ENCODE measurements around the gene JAML.

Gene JAML

DNA sequence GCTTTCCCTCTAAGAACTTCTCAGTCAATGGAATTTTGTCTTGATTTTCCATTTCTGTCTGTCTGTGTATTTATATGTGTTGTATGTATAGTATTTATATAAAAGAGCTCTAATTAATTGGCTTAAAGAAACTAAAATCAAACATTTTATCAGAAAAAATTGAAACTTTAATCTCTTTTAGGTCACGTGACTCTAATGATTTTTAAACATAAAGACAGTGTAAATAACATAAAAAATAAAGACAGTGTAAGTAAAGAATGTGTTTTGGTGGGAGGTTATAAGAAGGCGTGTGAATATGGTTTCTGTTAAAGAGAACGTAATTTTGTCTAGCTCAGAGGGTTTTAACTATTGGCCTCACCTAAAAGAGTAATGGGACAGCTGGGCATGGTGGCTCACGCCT lies 2.4 kb downstream of the JAML start:
- DNase-seq (ENCODE audit: insufficient read length, low spot score) (no peak), FAIRE-seq (no peak)

GRCh38 chr11:118221419-118221818 lies 3.4 kb downstream of the JAML start:
- TF ChIP-seq TAF1 (IDR thresholded peaks at IDR 0.05; ENCODE audit: low read depth, low read length) (no peak), POLR2AphosphoS5 (IDR thresholded peaks at IDR 0.05; ENCODE audit: low read depth, low read length) (no peak), PAX5 (IDR thresholded peaks at IDR 0.05; ENCODE audit: insufficient read depth, low read length, severe bottlenecking) (no peak), POLR2A (IDR thresholded peaks at IDR 0.05; ENCODE audit: low read depth, low read length) (no peak), POU2F2 (IDR thresholded peaks at IDR 0.05; ENCODE audit: low read depth, low read length) (no peak), SPI1 (IDR thresholded peaks at IDR 0.05; ENCODE audit: low read depth, low read length) (no peak)
- DNase-seq (ENCODE audit: insufficient read length, low spot score) (no peak), FAIRE-seq (no peak)

More for the DNA sequence above, 2.4 kb downstream of the JAML start:
- TF ChIP-seq POU2F2 (IDR thresholded peaks at IDR 0.05; ENCODE audit: low read depth, low read length) (no peak), TAF1 (IDR thresholded peaks at IDR 0.05; ENCODE audit: low read depth, low read length) (no peak), POLR2AphosphoS5 (IDR thresholded peaks at IDR 0.05; ENCODE audit: low read depth, low read length) (no peak), POLR2A (IDR thresholded peaks at IDR 0.05; ENCODE audit: low read depth, low read length) (no peak), PAX5 (IDR thresholded peaks at IDR 0.05; ENCODE audit: insufficient read depth, low read length, severe bottlenecking) (no peak), SPI1 (IDR thresholded peaks at IDR 0.05; ENCODE audit: low read depth, low read length) (no peak)

DNA sequence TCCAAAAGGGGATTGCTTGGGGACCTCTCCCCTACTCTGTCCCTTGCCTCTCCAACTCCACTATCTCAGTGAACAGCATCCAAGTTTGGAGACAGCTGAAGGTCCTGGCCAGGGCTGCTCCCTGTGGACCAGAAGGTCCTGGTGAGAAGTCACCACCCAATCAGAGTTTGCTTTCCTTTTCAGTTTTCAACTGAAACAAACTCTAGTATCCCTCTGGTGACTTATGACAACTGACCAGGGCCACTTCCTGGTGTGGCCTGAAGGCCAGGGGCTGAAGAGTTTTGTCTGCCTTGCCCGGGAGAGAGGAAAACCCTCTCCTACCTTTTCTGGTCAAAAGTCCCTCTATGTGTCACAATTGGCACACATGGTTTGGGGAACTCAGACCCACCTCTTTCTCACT lies 5.1 kb downstream of the JAML start:
- FAIRE-seq (peak; percentile 16), DNase-seq (ENCODE audit: insufficient read length, low spot score) (no peak)
- TF ChIP-seq POLR2AphosphoS5 (IDR thresholded peaks at IDR 0.05; ENCODE audit: low read depth, low read length) (no peak), PAX5 (IDR thresholded peaks at IDR 0.05; ENCODE audit: insufficient read depth, low read length, severe bottlenecking) (no peak), TAF1 (IDR thresholded peaks at IDR 0.05; ENCODE audit: low read depth, low read length) (no peak), SPI1 (IDR thresholded peaks at IDR 0.05; ENCODE audit: low read depth, low read length) (no peak), POU2F2 (IDR thresholded peaks at IDR 0.05; ENCODE audit: low read depth, low read length) (no peak), POLR2A (IDR thresholded peaks at IDR 0.05; ENCODE audit: low read depth, low read length) (no peak)

- DNase-seq (ENCODE audit: insufficient read length, low spot score) (no peak), FAIRE-seq (no peak)
- no peak for TF ChIP-seq PAX5 (IDR thresholded peaks at IDR 0.05; ENCODE audit: insufficient read depth, low read length, severe bottlenecking)
- no peak for TF ChIP-seq SPI1 (IDR thresholded peaks at IDR 0.05; ENCODE audit: low read depth, low read length)
- TF ChIP-seq TAF1 (IDR thresholded peaks at IDR 0.05; ENCODE audit: low read depth, low read length), result no peak
- no peak for TF ChIP-seq POLR2A (IDR thresholded peaks at IDR 0.05; ENCODE audit: low read depth, low read length)
- no peak for TF ChIP-seq POLR2AphosphoS5 (IDR thresholded peaks at IDR 0.05; ENCODE audit: low read depth, low read length)
- no peak for TF ChIP-seq POU2F2 (IDR thresholded peaks at IDR 0.05; ENCODE audit: low read depth, low read length)
Measured at GRCh38 chr11:118219244-118219643, 5.6 kb downstream of the JAML start.

DNA sequence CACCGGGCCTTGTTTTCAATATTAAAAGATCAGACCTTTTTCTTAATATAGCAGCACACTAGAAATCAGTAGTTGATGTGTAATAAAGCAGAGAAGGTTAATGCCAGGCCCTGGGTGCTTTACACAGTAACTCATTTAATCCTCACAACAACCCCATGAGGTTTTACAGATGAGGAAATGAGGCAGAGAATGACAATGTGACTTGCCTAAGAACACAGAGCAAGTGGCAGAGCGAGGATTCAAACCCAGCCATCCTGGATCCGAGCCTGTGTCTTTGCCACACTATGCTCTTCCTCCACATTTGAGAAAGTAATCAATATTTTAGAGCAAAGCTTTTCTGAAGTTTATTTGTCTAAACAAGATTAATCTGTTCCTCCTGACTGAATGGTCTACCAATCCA lies 7.2 kb downstream of the JAML start:
- peak; percentile 78 for FAIRE-seq
- TF ChIP-seq PAX5 (IDR thresholded peaks at IDR 0.05; ENCODE audit: insufficient read depth, low read length, severe bottlenecking) (no peak), SPI1 (IDR thresholded peaks at IDR 0.05; ENCODE audit: low read depth, low read length) (peak; percentile 26; the same call in 1 of the 2 replicates)
- no peak for DNase-seq (ENCODE audit: insufficient read length, low spot score)

GRCh38 chr11:118216621-118217481 lies 8.0 kb downstream of the JAML start:
- DNase-seq (ENCODE audit: insufficient read length, low spot score), result no peak
- no peak for TF ChIP-seq PAX5 (IDR thresholded peaks at IDR 0.05; ENCODE audit: insufficient read depth, low read length, severe bottlenecking)
- peak; percentile 14; the same call in 1 of the 2 replicates for TF ChIP-seq POU2F2 (IDR thresholded peaks at IDR 0.05; ENCODE audit: low read depth, low read length)
- TF ChIP-seq POLR2AphosphoS5 (IDR thresholded peaks at IDR 0.05; ENCODE audit: low read depth, low read length), result no peak
- no peak for TF ChIP-seq TAF1 (IDR thresholded peaks at IDR 0.05; ENCODE audit: low read depth, low read length)
- TF ChIP-seq SPI1 (IDR thresholded peaks at IDR 0.05; ENCODE audit: low read depth, low read length), result no peak
- no peak for TF ChIP-seq POLR2A (IDR thresholded peaks at IDR 0.05; ENCODE audit: low read depth, low read length)
- peak; percentile 86 for FAIRE-seq

DNA sequence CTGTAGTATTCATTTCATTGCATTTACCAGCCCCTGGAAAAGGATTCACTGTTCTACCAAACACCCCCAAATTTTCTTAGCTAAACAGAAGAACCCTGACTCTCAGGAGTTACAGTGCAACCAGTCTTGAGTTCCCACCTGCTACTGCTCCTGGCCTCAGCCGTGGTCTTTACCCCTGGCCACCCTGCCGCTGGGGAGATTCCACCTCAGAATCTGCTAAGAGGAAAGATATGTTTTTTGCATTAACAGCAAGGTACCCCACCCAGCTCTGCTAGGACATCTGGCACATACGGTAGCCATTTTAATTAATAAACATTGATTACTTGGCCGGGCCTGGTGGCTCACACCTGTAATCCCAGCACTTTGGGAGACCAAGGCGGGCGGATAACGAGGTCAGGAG lies 9.0 kb downstream of the JAML start:
- FAIRE-seq (no peak), DNase-seq (ENCODE audit: insufficient read length, low spot score) (no peak)
- no peak for TF ChIP-seq POLR2A (IDR thresholded peaks at IDR 0.05; ENCODE audit: low read depth, low read length)
- TF ChIP-seq PAX5 (IDR thresholded peaks at IDR 0.05; ENCODE audit: insufficient read depth, low read length, severe bottlenecking), result no peak
- no peak for TF ChIP-seq SPI1 (IDR thresholded peaks at IDR 0.05; ENCODE audit: low read depth, low read length)
- TF ChIP-seq POLR2AphosphoS5 (IDR thresholded peaks at IDR 0.05; ENCODE audit: low read depth, low read length), result no peak
- TF ChIP-seq TAF1 (IDR thresholded peaks at IDR 0.05; ENCODE audit: low read depth, low read length), result no peak
- TF ChIP-seq POU2F2 (IDR thresholded peaks at IDR 0.05; ENCODE audit: low read depth, low read length), result no peak

DNA sequence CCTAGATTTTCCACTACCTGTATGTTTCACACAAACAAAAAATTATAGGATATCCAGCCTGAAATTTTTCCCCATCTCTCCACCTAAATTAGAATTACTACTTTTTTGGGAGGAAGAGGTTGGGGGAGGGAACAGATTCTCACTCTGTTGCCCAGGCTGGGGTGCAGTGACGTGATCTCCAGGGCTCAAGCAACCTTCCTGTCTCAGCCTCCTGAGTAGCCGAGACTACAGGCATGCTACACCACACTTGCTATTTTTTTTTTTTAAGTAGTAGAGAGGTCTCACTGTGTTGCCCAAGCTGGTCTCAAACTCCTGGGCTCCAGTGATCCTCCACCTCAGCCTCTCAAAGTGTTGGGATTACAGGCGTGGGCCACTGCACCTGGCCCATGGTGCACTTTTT lies 9.5 kb downstream of the JAML start:
- TF ChIP-seq POLR2AphosphoS5 (IDR thresholded peaks at IDR 0.05; ENCODE audit: low read depth, low read length), result no peak
- TF ChIP-seq TAF1 (IDR thresholded peaks at IDR 0.05; ENCODE audit: low read depth, low read length), result no peak
- TF ChIP-seq PAX5 (IDR thresholded peaks at IDR 0.05; ENCODE audit: insufficient read depth, low read length, severe bottlenecking), result no peak
- no peak for TF ChIP-seq POLR2A (IDR thresholded peaks at IDR 0.05; ENCODE audit: low read depth, low read length)
- TF ChIP-seq POU2F2 (IDR thresholded peaks at IDR 0.05; ENCODE audit: low read depth, low read length), result no peak
- DNase-seq (ENCODE audit: insufficient read length, low spot score), result no peak
- peak; percentile 71 for FAIRE-seq

DNA sequence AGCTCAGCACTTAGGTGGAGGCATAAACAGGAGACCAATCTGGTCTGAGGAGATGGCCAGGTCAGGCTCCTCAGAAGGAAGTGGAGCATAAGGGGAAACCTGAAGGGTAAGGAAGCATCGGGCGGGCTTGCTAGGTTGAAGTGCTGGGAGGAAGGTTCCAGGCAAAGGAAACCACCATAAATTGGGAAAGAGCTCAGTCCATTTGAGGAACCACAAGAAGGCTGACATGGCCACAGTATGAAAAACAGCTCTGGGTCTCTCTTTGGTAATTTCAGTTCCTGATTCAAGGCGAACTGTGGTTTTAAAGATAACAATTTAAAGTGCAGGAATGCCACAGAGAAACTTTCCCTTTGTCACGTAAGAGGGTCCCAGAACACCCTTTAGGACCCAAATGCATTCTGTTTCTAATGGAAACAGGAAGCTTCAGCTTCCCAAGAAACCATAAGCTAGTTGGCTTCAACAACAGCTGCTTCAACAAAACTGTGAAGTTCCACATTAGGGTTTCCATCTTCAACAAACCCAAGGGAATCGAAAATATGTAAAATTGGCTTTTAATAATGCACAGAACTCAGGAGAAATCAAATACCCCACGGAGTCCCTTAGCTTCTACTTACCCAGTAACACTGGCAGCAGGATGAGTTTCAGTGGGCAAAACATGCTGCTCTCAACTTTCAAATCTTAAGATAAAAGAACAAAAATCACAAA lies 10.4 kb downstream of the JAML start:
- DNase-seq (ENCODE audit: insufficient read length, low spot score) (no peak), FAIRE-seq (peak; percentile 84)
- TF ChIP-seq PAX5 (IDR thresholded peaks at IDR 0.05; ENCODE audit: insufficient read depth, low read length, severe bottlenecking), result no peak
- peak; percentile 97 for TF ChIP-seq SPI1 (IDR thresholded peaks at IDR 0.05; ENCODE audit: low read depth, low read length)
- no peak for TF ChIP-seq POLR2A (IDR thresholded peaks at IDR 0.05; ENCODE audit: low read depth, low read length)
- no peak for TF ChIP-seq TAF1 (IDR thresholded peaks at IDR 0.05; ENCODE audit: low read depth, low read length)
